Peyer's patch (tissue), 4 donors: ENCODE data around the gene NEUROG2.

Source experiments
- CTCF ChIP-seq, 6 experiments: fragments of 450-650 bp in 4 of 6; fragments of 200-600 bp in 2 of 6; sonication (generic) in 1 of 6; IDR thresholded peaks; one replicate each; pipeline ENCODE4 v1.5.1; 2017 to 2019; ENCODE audit warnings: antibody characterized with exemption in 6 of 6, mild to moderate bottlenecking in 3 of 6, moderate library complexity in 1 of 6
- POLR2A ChIP-seq, 2 donors: fragments of 450-650 bp; IDR thresholded peaks; one replicate each; pipeline ENCODE4 v1.5.1; 2017; ENCODE audit warnings: antibody characterized with exemption in 2 of 2, mild to moderate bottlenecking in 2 of 2, moderate library complexity in 2 of 2

- TF ChIP-seq CTCF (IDR thresholded peaks at IDR 0.05) (no peak), POLR2A (IDR thresholded peaks at IDR 0.05) (no peak)
These were observed 4.0 kb upstream of the NEUROG2 start for GRCh38 chr4:112519689-112520597.
